Activated CD4-positive, alpha-beta T cell treated with anti-CD3 and anti-CD28 coated beads, Interleukin-2, Interleukin-4, amounts not matched to agents 100 ng/mL and 50 ng/mL, durations not matched to agents 16 hours and 8 hours (primary cell): ENCODE results near the gene YIPF6.
"Not testable (repeated sequence)": the region's sequence is repeated elsewhere in the genome, so short reads cannot be mapped to it uniquely, and the experiment has no call there.

ENCODE experiments used
- DNase-seq: peaks from one replicate; pipeline ENCODE4 v3.0.0-alpha.2; 2020; ENCODE audit warnings: low spot score

YIPF6 gene

DNA sequence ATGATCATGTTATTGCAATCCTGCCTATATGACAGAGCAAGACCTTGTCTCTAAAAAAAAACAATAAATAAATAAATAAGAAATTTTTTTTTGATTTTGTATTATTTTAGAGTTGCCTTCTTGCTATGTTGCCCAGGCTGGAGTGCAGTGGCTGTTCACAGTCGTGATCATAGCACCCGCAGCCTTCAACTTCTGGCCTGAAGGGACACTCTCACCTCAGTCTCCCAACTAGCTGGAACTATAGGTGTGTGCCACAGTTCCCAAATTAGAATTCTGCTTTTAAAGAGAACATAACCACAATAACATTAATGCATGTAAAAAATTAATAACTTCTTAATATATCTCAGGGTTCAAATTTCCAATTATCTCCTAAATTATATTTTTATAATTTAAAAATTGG, 7.8 kb downstream of the YIPF6 start:
- no peak for DNase-seq

DNA sequence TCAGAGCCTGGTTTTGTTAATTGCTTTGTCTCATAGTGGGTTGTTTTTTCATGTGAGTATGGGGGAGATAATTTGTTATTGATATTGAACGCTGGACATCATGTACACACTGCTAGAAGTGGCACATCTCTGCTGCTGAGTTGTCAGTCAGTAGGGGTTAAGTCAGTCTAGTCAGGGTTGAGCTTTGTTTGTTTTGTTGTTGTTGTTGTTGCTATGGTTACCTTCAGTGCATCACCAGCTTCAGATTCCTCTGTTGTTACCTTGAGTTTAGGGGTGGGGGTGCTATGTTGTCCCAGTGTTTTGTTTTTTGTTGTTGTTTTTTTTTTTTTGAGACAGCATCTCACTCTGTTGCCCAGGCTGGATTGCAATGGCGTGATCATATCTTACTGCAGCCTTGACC, 9.9 kb downstream of the YIPF6 start:
- no peak for DNase-seq

DNA sequence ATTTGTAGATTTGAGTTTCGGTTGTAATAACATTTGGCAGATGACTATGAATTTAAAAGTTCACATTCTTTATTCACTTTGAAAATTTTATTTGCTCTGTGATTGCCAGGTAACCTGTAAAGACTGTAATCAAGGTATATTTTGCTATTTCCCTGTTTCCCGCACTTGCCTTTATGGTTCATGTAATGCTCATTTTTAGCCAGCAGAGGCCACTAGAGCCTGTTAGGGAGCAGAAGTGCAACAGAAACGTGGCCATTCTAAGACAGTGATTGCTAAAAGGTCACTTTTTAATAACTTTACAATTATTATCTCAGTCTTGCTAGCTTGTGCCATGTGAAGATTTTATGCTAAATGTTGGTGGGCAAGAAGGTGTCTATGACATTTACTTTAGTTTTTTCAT, 12.4 kb downstream of the YIPF6 start:
- DNase-seq, result peak; percentile 56

DNA sequence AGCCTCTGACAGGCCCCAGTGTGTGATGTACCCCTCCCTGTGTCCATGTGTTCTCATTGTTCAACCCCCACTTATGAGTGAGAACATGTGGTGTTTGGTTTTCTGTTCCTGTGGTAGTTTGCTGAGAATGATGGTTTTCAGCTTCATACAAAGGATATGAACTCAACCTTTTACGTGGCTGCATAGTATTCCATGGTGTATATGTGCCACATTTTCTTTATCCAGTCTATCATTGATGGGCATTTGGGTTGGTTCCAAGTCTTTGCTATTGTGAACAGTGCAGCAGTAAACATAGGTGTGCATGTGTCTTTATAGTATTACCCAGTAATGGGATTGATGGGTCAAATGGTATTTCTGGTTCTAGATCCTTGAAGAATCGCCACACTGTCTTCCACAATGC, 25.8 kb downstream of the YIPF6 start:
- DNase-seq, result not testable (repeated sequence)

DNA sequence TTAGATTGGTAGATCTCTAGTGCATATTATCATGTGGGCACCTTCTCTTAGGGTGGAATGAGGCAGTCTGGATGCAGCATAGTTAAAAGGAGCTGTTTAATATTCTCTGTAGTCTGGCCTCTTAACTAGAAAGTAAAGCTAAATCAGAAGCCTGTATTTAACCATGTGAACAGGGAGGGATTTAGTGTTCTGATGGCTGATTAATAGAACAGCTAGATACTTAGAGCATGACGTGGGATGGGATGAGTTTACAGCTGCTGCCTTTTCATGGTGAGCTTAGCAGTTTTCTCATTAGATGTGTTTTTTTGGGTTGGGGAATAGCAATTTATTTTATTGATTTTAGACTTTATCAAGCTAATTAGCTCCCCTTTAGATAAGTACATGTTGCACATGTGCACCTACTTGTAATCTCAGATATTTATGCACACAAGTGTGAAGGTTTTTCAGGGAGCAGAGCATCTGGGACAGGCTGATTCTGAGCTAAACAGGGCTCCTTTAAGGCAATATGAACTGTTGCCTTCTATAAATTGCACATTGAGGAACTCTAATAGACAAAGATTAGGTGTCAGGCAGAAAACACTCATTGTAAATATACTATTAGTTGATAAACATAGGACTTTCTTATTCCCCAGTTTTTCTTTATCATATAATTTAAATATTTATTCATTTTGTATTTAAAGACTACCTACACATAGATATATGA, 34.1 kb downstream of the YIPF6 start:
- no peak for DNase-seq

DNA sequence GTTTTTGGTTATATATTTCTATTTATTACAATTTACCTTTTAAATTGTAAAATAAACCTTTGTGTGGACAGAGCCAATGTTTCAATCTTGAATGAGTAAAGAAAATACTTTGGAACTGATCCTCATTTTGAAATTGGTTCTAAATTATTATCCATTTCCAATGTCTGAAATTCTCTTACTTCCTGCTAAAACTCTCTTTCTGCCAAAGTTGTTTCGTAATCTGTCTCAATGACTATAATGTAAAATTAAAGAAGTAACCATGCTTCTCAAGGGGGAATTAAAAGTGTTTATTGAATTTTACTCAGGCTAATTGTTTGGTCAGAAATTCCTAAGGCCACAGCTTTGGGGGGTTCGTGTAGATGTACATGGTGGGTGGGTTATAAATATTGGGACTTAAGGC, 34.8 kb downstream of the YIPF6 start:
- DNase-seq, result no peak

DNA sequence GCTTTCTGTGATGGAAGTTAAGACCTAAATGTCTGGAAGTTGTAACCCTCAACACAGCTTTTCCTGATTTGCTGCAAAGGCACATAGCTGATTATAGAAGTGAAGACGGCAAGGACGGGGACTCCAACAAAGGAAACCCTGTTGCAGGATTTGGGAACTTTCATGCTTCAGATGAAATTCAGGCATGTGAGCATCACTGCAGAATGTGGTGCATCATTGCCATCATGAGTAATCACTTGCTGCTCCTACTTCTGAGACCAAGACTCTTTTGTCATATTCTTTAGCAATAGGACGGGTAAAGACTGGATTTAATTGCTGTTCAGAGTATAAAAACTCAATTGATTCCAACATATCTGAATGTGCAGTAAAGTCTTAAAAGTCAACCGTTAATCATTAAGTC, 35.8 kb downstream of the YIPF6 start:
- DNase-seq, result no peak

DNA sequence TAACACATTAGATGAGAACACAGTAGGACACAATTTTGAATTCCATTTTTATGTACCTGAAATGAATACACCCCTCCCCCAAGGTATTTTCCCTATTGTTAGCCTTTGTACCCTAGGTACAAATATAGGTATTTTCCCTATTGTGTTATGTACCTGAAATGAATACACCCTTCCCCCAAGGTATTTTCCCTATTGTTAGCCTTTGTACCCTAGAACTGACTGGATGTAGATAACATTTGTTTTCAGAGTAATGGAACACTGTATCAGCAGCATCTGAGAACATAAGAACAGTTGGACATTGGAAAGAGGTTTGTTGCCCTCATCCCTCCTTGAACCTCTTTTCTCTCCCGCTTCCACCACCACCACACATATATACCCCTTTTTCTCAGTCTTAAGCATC, 37.6 kb downstream of the YIPF6 start:
- DNase-seq, result no peak

DNA sequence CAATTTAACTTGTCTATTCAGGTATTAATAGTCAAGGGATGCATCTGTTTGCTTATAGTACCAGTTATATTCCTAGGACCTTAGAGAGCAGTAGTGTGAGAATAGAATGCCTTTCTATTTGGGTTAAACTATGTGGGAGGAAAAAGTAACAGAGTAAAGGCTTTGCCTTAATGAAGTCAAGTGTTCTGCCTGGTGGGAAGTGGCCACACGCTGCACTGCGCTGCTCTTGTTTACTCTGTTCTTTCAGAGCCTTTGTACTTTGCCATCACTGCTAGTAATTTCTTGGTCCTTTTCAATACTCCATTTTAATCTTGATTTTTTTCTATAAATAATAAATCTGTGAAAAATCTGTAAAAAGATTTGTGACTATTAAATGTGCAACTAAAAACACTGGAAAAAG, 38.0 kb downstream of the YIPF6 start:
- DNase-seq, result no peak

DNA sequence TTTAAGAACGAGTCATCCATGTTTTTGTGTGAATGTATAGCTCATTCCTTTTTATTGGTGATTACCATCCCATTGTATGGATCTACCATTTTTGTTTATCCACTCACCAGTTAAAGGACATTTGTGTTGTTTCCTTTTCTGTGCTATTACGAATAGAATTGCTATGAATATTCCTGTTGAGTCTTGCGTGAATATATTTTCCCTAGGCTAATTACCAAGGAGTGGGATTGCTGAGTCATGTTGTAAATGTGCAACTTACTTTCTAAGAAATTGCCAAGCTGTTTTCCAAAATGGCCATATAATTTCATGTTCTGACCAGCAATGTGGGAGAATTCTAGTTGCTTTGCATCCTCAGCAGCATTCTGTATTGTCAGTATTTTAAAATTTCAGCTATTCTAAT, 51.3 kb downstream of the YIPF6 start:
- DNase-seq, result no peak

DNA sequence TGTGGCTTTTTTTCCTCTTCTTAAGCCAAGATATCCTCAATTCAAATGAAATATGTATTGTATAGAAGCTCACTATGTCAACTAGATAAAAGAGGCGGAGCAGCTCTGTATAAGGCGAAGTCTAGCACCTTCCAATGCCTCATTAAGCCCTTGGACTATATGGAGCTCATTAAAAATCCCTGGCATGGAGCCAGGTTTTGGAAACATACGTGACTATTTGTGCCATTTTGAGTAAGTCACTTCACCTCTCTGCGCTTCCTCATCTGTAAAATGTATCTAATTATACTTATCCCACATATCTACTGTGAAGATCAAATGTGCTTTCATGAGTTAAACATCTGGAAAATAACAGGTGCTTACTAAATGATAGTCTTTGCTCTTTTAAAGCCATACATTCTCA, 57.2 kb downstream of the YIPF6 start:
- DNase-seq, result no peak

DNA sequence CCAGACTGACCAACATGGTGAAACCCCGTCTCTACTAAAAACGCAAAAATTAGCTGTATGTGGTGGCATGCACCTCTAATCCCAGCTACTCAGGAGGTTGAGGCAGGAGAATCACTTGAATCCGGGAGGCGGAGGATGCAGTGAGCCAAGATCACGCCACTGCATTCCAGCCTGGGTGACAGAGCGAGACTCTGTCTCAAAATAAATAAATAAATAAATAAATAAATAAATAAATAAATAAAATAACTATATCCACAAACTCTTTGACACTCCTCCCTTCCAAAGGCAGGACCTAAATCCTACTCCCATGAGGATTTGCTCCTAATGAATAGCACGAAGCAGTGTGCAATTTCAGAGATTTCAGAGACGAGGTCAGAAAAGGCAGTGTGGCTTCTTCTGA, 58.3 kb downstream of the YIPF6 start:
- DNase-seq, result not testable (repeated sequence)

DNA sequence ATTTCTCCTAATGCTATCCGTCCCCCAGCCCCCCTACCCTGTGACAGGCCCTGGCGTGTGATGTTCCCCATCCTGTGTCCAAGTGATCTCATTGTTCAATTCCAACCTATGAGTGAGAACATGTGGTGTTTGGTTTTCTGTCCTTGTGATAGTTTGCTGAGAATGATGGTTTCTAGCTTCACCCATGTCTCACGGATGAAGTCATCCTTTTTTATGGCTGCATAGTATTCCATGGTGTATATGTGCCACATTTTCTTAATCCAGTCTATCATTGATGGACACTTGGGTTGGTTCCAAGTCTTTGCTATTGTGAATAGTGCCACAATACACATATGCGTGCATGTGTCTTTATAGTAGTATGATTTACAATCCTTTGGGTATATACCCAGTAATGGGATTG, 61.1 kb downstream of the YIPF6 start:
- not testable (repeated sequence) for DNase-seq

DNA sequence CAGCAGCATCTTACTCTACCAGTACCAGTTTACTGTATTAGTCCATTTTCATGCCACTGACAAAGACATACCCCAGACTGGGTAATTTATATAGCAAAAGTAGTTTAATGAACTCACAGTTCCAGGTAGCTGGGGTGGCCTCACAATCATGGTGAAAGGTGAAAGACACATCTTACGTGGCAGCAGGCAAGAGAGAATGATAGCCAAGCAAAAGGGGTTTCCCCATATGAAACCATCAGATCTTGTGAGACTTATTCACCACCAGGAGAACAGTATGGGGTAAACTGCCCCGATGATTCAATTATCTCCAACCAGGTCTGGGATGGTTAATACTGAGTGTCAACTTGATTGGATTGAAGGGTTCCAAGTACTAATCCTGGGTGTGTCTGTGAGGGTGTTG, 69.3 kb downstream of the YIPF6 start:
- DNase-seq, result peak; percentile 78

DNA sequence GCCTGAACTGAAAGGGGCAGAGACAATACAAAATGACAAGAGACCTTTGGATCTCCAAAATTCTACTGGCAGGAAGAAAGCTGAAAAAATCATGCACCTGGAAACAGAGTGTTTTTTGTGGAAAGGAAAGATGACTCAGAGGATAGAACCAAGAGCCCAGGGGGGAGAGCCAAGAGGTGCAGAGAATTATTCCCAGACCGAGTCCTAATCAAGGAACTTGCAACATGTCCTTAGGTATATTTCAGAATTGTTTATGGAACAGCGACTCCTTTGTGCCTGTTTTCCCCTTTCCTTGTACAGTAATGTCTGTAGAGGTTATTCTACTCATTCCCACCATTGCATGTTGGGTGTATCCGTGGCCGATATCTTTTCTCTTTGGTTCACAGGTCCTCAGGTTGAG, 71.7 kb downstream of the YIPF6 start:
- no peak for DNase-seq

DNA sequence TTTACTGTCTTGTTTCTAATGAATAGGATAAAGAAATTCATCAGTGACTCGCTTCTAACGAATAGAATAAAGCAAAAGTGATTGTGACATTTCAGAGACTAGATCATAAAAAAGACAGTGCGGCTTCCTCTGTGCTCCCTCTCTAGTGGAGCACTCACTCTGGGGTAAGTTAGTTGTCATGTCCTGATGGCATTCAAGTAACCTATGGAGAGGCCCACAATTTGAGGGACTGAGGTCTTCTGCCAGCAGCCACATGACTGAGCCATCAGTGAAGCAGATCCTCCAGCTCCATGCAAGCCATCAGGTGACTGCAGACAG, 72.4 kb downstream of the YIPF6 start:
- DNase-seq, result no peak

DNA sequence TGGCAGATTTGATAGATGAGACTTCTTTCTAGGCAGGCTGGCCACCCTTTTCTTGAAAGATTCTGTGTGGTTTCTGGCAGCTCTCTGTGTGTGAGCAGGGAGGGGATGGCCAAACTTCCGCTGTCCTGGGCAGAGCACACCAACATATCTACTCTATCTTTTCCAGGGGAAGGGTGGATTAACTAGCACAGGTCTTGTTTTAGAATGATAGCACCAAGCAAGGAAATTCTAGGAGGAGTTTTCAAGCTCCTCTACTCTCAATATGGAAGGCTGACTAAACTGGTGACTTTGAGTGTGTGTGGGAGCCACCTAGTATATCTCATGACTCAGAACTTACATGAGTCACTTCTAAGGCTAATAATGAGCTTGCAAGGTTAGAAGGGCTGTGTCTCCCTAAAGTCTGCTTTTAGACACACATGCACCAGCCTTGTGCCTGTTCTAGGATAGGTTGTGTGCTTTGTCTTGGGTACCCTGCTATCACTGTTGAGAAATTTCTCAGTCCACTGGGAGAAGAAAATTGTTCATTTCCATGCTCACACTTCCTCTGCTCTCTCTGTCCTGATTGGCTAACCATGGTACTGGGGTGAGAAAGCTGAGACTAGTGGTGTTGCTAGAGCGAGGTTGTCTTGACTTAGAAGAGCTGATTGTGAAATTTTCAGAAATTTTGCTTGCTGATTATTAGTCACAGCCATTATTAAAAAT, 72.9 kb downstream of the YIPF6 start:
- DNase-seq, result peak; percentile 80

DNA sequence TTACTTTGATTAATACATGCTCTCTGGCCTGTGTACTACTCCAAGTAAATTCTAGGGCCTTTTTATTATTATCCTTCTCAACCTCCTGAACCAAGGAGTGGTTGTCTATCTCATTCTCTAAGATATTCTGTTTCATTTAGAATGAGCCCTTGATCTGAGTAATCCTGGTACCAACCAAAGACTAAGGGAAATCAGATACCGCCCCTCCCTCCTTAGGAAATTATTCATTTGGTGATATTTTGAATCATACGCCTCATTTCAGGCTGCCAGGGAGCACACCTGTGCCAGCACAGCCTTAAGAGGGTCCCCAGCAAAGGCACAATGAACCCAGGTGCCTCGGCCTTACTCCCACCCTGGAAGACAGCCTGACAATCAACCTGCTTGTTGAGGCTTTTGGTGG, 75.4 kb downstream of the YIPF6 start:
- DNase-seq, result peak; percentile 42

DNA sequence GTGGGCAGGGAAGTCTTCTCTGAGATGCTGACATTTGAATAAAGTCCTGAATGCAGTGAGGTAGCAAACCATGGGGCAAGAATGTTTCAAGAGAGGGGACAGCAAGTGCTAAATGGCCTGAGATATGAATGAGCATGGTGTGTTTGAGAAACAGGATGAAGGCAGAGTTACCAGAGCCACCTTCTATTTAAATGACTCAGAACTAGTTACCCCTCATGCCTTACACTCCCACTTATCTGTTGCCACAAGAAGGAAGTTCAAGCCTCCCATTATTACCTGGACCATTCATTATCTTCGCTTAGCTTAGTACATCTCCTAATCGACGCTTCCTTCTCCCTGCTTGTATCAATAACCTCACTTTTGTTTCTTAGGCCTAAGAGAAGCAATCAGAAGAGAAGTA, 81.0 kb downstream of the YIPF6 start:
- DNase-seq, result no peak

DNA sequence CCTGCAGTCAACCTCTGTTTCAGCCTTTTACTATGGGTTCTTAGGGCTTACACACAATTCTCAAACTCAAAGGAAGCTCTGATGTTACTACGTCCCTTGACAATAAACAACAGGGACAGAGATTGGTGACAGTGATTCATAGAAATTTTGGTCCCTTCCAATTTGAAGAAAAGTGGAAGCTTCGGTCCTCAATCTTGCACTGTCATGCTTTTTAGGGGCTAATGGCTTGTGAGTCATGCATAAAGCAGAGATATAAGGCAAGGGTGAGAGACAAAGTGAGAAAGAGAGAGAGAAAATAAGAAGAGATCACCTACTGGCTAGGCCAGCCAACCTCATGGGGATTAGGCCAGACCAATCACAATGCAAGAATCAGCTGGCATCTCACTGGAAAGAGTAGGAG, 85.4 kb downstream of the YIPF6 start:
- DNase-seq, result no peak
